ENCODE results near the gene REM1.
"Not testable (repeated sequence)": the region's sequence is repeated elsewhere in the genome, so short reads cannot be mapped to it uniquely, and the experiment has no call there.

REM1 gene, protein sequence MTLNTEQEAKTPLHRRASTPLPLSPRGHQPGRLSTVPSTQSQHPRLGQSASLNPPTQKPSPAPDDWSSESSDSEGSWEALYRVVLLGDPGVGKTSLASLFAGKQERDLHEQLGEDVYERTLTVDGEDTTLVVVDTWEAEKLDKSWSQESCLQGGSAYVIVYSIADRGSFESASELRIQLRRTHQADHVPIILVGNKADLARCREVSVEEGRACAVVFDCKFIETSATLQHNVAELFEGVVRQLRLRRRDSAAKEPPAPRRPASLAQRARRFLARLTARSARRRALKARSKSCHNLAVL

DNA sequence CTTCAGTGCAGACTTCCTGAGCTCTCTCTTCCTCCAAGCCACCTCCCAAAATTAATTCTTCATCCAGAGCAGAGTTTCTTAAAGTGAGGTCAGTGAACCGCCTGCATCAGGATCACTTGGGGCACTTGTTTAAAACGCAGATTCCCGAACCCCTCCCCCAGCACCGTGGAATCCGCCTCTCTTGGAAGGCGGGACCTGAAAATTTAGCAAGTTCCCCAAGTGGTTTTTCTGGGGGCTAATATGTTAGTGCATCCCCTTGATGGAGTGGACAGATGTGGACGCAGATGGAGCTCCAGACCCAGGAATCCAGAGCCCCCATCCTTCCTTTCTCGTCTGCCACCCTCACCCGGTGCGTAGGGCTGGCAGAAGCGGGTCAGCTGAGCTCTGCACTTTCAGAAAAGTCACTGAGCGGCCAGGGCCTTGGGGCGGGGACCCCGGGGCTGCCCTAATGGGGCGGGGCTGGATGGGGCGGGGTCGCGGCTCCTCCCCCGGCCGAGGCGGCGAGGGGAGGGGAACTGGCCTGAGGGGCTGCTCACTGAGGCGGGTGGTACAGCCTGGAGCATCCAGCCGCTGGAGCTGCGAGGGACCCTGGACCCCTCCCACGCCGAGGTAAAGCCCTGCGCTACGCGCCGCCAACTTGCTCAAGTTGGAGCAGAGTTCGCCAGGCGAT lies at the start of gene REM1, which contains the start of gene DEFB124:
Gene REM1 (plus strand): TSS at position 531 of the 670 bp plus-strand sequence. CDS start 1,158 bp downstream, outside the sequence.
Gene DEFB124 (minus strand): TSS at position 370 of the 670 bp plus-strand sequence. CDS start 2,114 bp downstream, outside the sequence.
- TF ChIP-seq, protein P1, sequence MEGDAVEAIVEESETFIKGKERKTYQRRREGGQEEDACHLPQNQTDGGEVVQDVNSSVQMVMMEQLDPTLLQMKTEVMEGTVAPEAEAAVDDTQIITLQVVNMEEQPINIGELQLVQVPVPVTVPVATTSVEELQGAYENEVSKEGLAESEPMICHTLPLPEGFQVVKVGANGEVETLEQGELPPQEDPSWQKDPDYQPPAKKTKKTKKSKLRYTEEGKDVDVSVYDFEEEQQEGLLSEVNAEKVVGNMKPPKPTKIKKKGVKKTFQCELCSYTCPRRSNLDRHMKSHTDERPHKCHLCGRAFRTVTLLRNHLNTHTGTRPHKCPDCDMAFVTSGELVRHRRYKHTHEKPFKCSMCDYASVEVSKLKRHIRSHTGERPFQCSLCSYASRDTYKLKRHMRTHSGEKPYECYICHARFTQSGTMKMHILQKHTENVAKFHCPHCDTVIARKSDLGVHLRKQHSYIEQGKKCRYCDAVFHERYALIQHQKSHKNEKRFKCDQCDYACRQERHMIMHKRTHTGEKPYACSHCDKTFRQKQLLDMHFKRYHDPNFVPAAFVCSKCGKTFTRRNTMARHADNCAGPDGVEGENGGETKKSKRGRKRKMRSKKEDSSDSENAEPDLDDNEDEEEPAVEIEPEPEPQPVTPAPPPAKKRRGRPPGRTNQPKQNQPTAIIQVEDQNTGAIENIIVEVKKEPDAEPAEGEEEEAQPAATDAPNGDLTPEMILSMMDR (IDR thresholded peaks at IDR 0.05; ENCODE audit: low read depth, low read length, missing control alignments), result no peak
- no peak for DNase-seq (ENCODE audit: extremely low read depth, low read depth)
- H3K4me3 ChIP-seq (replicated peaks; ENCODE audit: low read depth, low read length), result no peak within 1 kb of the TSS

DNA sequence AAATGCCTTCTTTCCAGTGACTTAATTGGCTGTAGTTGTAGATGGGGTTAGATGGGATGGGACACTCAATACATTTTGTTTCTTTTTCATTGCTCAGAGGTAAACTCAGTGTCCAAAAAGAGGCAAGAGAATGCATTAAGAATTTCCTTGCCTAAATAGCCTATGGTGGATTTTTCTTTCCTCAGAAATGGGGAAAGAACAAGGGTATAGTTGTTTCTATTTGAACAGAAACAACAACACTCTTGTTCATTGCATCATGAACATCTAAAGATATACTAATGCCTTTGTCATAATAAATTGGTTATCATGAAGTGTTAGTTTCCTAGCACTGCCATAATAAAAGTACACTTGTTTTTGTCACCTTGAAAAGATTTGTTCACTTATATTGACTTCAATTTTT lies 49.3 kb upstream of the REM1 start:
- TF ChIP-seq, protein P1 (IDR thresholded peaks at IDR 0.05; ENCODE audit: low read depth, low read length, missing control alignments), result no peak
- no peak for DNase-seq (ENCODE audit: extremely low read depth, low read depth)
- H3K4me3 ChIP-seq (replicated peaks; ENCODE audit: low read depth, low read length), result no peak overlapping the region

DNA sequence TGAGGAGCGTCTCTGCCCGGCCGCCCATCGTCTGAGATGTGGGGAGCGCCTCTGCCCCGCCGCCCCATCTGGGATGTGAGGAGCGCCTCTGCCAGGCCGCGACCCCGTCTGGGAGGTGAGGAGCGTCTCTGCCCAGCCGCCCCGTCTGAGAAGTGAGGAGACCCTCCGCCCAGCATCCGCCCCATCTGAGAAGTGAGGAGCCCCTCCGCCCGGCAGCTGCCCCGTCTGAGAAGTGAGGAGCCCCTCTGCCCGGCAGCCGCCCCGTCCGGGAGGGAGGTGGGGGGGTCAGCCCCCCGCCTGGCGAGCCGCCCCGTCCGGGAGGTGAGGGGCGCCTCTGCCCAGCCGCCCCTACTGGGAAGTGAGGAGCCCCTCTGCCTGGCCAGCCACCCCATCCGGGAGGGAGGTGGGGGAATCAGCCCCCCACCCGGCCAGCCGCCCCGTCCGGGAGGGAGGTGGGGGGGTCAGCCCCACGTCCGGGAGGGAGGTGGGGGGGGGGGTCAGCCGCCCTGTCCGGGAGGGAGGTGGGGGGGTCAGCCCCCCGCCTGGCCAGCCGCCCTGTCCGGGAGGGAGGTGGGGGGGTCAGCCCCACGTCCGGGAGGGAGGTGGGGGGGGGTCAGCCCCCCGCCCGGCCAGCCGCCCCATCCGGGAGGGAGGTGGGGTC lies 48.1 kb upstream of the REM1 start:
- DNase-seq (ENCODE audit: extremely low read depth, low read depth); H3K4me3 ChIP-seq (replicated peaks; ENCODE audit: low read depth, low read length): not testable (repeated sequence)

DNA sequence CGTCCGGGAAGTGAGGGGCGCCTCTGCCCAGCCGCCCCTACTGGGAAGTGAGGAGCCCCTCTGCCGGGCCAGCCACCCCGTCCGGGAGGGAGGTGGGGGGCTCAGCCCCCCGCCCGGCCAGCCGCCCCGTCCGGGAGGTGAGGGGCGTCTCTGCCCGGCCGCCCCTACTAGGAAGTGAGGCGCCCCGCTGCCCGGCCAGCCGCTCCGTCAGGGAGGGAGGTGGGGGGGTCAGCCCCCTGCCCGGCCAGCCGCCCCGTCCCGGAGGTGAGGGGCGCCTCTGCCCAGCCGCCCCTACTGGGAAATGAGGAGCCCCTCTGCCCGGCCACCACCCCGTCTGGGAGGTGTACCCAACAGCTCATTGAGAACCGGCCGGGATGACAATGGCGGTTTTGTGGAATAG lies 47.5 kb upstream of the REM1 start:
- H3K4me3 ChIP-seq (replicated peaks; ENCODE audit: low read depth, low read length); DNase-seq (ENCODE audit: extremely low read depth, low read depth): not testable (repeated sequence)

DNA sequence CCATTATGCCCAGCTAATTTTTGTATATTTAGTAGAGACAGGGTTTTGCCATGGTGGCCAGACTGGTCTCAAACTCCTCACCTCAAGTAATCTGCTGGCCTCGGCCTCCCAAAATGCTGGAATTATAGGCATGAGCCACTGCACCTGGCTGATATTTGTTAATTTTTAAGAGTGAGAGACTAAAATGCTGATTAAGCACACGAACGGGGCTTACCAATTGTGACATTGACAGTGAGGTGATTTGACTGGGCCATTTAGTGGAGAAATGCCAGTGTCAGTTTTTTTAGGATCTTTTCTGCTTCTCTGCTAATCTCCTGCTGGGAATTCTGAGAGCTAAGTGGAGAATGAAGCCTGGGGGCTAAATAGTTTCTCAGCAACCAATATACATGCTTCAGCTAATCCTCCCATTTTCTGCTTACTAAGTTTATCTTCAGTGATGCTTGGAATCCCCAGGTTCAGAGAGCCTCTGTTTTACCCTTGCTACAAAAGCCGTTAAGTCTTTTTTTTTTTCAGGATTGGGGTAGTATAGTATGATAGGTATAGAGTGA lies 44.4 kb upstream of the REM1 start:
- no peak for DNase-seq (ENCODE audit: extremely low read depth, low read depth)
- TF ChIP-seq, protein P1 (IDR thresholded peaks at IDR 0.05; ENCODE audit: low read depth, low read length, missing control alignments), result no peak
- H3K4me3 ChIP-seq (replicated peaks; ENCODE audit: low read depth, low read length), result no peak overlapping the region

DNA sequence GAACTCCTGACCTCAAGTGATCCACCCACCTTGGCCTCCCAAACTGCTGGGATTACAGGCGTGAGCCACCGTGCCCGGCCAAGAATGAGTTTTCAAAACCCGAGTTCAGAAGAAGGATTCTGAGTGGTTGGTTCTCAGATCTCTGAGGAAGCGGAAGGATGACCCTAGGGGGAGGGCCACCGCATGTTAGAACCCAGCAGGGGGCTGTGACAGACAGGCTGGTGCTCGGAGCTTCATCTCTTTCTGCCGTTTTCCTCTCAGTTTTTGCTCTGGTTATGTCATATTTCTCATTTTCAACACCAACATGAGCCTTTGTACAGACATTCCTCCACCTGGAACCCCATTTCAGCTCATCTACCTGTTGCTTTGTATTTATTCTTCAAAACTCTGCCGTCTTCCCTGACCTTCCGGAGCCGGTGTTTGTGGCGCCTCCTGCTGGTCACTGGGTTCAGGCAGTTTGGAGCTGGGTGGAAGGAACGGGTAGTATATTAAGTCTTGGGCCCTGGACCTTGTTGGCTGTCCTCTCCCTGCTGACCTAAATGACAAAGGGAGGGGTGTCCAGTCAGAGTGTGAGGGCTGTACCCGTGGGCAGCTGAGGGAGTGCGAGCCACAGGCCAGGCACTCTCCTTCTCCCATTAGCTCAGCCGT lies 35.0 kb upstream of the REM1 start, which contains the start of gene DEFB123:
Gene DEFB123 (plus strand): TSS at position 621 of the 648 bp plus-strand sequence. CDS start 67 bp downstream, outside the sequence.
- TF ChIP-seq, protein P1 (IDR thresholded peaks at IDR 0.05; ENCODE audit: low read depth, low read length, missing control alignments), result peak; percentile 20
- H3K4me3 ChIP-seq (replicated peaks; ENCODE audit: low read depth, low read length), result no peak within 1 kb of the TSS
- DNase-seq (ENCODE audit: extremely low read depth, low read depth), result no peak

DNA sequence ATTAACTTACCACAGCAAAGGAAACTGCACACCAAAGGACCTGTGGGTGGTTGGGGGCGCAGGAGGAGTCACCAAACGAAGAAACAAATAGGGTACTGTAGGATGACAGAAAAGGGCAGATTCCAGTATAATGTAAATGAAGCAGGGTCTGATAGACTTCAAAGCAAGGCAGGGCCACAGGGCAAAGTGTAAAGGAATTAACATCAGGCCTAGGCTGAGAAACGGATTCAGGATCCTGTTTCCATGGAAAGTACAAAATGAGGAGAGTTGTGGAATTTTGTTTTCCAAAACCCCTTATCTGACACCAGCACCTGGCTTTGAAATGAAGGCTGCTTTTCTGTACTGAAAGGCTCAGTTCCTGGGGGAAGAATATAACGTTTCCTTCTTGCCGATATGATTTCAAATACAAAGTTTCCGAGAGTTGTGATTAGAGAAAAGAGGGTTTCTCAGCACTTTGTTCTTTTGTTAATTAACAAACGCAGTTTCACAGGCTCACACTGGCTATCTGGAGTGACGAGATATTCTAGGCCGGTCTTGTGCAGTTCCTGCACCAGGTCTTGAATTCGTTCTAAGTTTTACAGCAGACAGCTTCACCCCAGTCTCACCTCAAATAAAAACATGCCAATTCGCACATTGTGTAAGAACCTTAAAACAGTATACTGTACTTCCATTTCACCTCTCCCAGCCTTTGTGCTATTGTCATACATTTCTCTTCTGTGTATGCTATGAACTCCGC lies 28.8 kb upstream of the REM1 start:
- no peak overlapping the region for H3K4me3 ChIP-seq (replicated peaks; ENCODE audit: low read depth, low read length)
- no peak for DNase-seq (ENCODE audit: extremely low read depth, low read depth)
- TF ChIP-seq, protein P1 (IDR thresholded peaks at IDR 0.05; ENCODE audit: low read depth, low read length, missing control alignments), result no peak

Data from HFF-Myc (cell line).